Loucy (cell line): ENCODE results near the gene SLC2A4RG.

Experiments
- H2AFZ ChIP-seq: fragments of 200-600 bp; sonication (generic); 2 replicates; pipeline ENCODE4 v1.6.0; 2016; ENCODE audit warnings: antibody characterized with exemption, mild to moderate bottlenecking, low read length, moderate library complexity
- H3F3A ChIP-seq: fragments of 200-600 bp; 2 replicates; pipeline ENCODE4 v1.6.0; 2016; ENCODE audit warnings: antibody characterized with exemption, low read depth, mild to moderate bottlenecking
- H3K27me3 ChIP-seq: fragments of 200-600 bp; sonication (generic); 2 replicates; pipeline ENCODE4 v1.6.1; 2014; ENCODE audit warnings: low read length, mild to moderate bottlenecking; ENCODE audit not compliant: insufficient read depth, poor library complexity, severe bottlenecking
- H3K36me3 ChIP-seq: fragments of 200-600 bp; sonication (generic); 2 replicates; pipeline ENCODE4 v1.6.1; 2016; ENCODE audit warnings: low read length; ENCODE audit not compliant: insufficient read depth
- H3K4me1 ChIP-seq: fragments of 200-600 bp; sonication (generic); 2 replicates; pipeline ENCODE4 v1.5.1; 2014; ENCODE audit warnings: low read length, mild to moderate bottlenecking; ENCODE audit not compliant: insufficient read depth, poor library complexity, severe bottlenecking
- H3K4me2 ChIP-seq: fragments of 200-600 bp; sonication (generic); 2 replicates; pipeline ENCODE4 v1.6.0; 2014; ENCODE audit warnings: antibody characterized with exemption, low read length, low read depth, mild to moderate bottlenecking; ENCODE audit not compliant: poor library complexity, severe bottlenecking
- H3K4me3 ChIP-seq: fragments of 200-600 bp; sonication (generic); 2 replicates; pipeline ENCODE4 v1.5.1; 2014; ENCODE audit warnings: low read length, mild to moderate bottlenecking, mixed read lengths; ENCODE audit not compliant: poor library complexity, severe bottlenecking
- H3K79me2 ChIP-seq: fragments of 200-600 bp; sonication (generic); 2 replicates; pipeline ENCODE4 v1.6.1; 2014; ENCODE audit warnings: low read length; ENCODE audit not compliant: insufficient read depth
- H3K9ac ChIP-seq: fragments of 200-600 bp; sonication (generic); 2 replicates; pipeline ENCODE4 v1.6.0; 2014; ENCODE audit warnings: mild to moderate bottlenecking, low read depth, low read length, moderate library complexity; ENCODE audit not compliant: poor library complexity, severe bottlenecking
- H3K9me2 ChIP-seq: fragments of 200-600 bp; sonication (generic); replicated peaks from 2 replicates; pipeline ENCODE4 v1.6.1; 2016; ENCODE audit warnings: low read depth, low read length, mixed read lengths
- H3K9me3 ChIP-seq: fragments of 200-600 bp; sonication (generic); 2 replicates; pipeline ENCODE4 v1.6.1; 2014; ENCODE audit warnings: mild to moderate bottlenecking, antibody characterized with exemption, low read length, low read depth; ENCODE audit not compliant: insufficient read depth
- H4K20me1 ChIP-seq: fragments of 200-600 bp; sonication (generic); 2 replicates; pipeline ENCODE4 v1.6.0; 2014; ENCODE audit warnings: antibody characterized with exemption, low read length, mild to moderate bottlenecking; ENCODE audit not compliant: insufficient read depth, poor library complexity, severe bottlenecking
- CTCF ChIP-seq: fragments of 200-600 bp; sonication (generic); conservative IDR thresholded peaks from 2 replicates; pipeline ENCODE4 v1.5.1; 2014; ENCODE audit warnings: mild to moderate bottlenecking, antibody characterized with exemption, low read length
- EZH2phosphoT487 ChIP-seq: fragments of 200-600 bp; IDR thresholded peaks from 2 replicates; pipeline ENCODE4 v1.6.1; 2018; ENCODE audit warnings: antibody characterized with exemption, mild to moderate bottlenecking, moderate library complexity, borderline replicate concordance

SLC2A4RG gene

GRCh38 chr20:63703471-63703975, 36.1 kb upstream of the SLC2A4RG start:
- Histone ChIP-seq H3K36me3 (peaks cover 13% of the 10 kb centered on the region; the same call in 1 of the 2 replicates), H3K4me3 (no peak overlapping the region), H3K79me2 (peaks cover 44% of the 10 kb centered on the region), H3K9me2 (no peaks in the 10 kb centered on the region), H3K9me3 (no peaks in the 10 kb centered on the region), H2AFZ (no peak overlapping the region), H3K4me2 (no peak overlapping the region), H3K9ac (no peak overlapping the region), H3K27me3 (peaks cover 4% of the 10 kb centered on the region), H3K4me1 (peaks cover 10% of the 10 kb centered on the region), H3F3A (no peaks in the 10 kb centered on the region), H4K20me1 (peaks cover 25% of the 10 kb centered on the region)
- no peak for TF ChIP-seq CTCF
- no peak for TF ChIP-seq EZH2phosphoT487

- H3K4me2 ChIP-seq, result no peak overlapping the region
- H3K9me2 ChIP-seq, result no peaks in the 10 kb centered on the region
- peaks cover 50% of the 10 kb centered on the region for H3K79me2 ChIP-seq
- no peaks in the 10 kb centered on the region for H3K9me3 ChIP-seq
- TF ChIP-seq CTCF (no peak), EZH2phosphoT487 (no peak)
- H3K27me3 ChIP-seq, result peaks cover 4% of the 10 kb centered on the region
- no peak overlapping the region for H3K4me3 ChIP-seq
- H2AFZ ChIP-seq, result no peak overlapping the region
- no peak overlapping the region for H3K9ac ChIP-seq
- H3K4me1 ChIP-seq, result peaks cover 16% of the 10 kb centered on the region
- peaks cover 13% of the 10 kb centered on the region; the same call in 1 of the 2 replicates for H3K36me3 ChIP-seq
- H4K20me1 ChIP-seq, result peaks cover 31% of the 10 kb centered on the region
- H3F3A ChIP-seq, result no peaks in the 10 kb centered on the region
Measured at GRCh38 chr20:63703976-63704748, 35.4 kb upstream of the SLC2A4RG start.

- peaks cover 55% of the 10 kb centered on the region for H3K79me2 ChIP-seq
- H3K9me3 ChIP-seq, result no peaks in the 10 kb centered on the region
- no peak for TF ChIP-seq CTCF
- TF ChIP-seq EZH2phosphoT487, result no peak
- H3K36me3 ChIP-seq, result peaks cover 13% of the 10 kb centered on the region; the same call in 1 of the 2 replicates
- peaks cover 4% of the 10 kb centered on the region for H3K27me3 ChIP-seq
- peaks cover 20% of the 10 kb centered on the region for H3K4me1 ChIP-seq
- peaks cover 33% of the 10 kb centered on the region for H4K20me1 ChIP-seq
- H3K9me2 ChIP-seq, result no peaks in the 10 kb centered on the region
- H3F3A ChIP-seq, result no peaks in the 10 kb centered on the region
- H3K9ac ChIP-seq, result no peak overlapping the region
- H3K4me2 ChIP-seq, result no peak overlapping the region
- no peak overlapping the region for H2AFZ ChIP-seq
- H3K4me3 ChIP-seq, result no peak overlapping the region
Measured at GRCh38 chr20:63704749-63705117, 34.8 kb upstream of the SLC2A4RG start.
